ENCODE results near the gene NCAM2.

Gene NCAM2

DNA sequence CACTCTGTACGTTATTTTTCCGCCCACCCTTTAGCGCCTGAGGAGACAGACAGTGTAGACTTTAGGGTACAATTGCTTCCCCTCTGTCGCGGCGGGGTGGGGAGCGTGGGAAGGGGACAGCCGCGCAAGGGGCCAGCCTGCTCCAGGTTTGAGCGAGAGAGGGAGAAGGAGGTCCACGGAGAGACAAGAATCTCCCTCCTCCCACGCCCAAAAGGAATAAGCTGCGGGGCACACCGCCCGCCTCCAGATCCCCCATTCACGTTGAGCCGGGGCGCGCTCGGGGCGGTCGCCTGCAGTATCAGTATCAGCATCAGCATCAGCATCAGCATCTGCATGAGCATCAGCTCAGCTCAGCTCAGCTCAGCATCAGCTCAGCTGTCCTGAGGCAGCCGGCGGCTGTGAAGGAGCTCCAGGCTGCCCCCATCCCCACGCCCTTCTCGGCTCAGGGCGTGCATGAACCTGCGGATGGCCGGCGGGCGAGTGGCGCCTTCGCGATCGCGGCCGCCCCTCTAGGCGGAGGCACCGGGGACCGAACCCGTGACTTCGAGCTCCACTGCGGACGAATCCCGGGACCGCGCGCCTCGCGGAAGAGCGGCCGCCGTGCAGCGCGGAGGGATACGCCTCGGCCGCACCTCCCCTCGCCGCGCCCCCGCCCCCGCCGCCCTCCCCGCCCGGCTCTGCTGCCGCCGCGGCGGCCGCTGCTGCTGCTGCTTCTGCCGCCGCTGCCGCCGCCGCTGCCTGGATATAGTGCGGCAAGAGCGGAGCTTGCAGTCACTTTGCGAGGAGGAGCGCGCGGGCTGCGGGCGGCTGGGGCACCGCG is at the start of gene NCAM2:
NCAM2 (plus strand) TSS at position 774 of the 820 bp plus-strand sequence.
- H3K27me3 ChIP-seq = peaks cover 0 to 12% of the 10 kb centered on the region in 2 donors
- no peaks in the 10 kb centered on the region for H3K9me3 ChIP-seq
- H3K4me1 ChIP-seq = peaks cover 0 to 25% (median 14%) of the 10 kb centered on the region in 4 donors
- DNase-seq = peak; percentile 45 to 69
- TF ChIP-seq, protein P1, sequence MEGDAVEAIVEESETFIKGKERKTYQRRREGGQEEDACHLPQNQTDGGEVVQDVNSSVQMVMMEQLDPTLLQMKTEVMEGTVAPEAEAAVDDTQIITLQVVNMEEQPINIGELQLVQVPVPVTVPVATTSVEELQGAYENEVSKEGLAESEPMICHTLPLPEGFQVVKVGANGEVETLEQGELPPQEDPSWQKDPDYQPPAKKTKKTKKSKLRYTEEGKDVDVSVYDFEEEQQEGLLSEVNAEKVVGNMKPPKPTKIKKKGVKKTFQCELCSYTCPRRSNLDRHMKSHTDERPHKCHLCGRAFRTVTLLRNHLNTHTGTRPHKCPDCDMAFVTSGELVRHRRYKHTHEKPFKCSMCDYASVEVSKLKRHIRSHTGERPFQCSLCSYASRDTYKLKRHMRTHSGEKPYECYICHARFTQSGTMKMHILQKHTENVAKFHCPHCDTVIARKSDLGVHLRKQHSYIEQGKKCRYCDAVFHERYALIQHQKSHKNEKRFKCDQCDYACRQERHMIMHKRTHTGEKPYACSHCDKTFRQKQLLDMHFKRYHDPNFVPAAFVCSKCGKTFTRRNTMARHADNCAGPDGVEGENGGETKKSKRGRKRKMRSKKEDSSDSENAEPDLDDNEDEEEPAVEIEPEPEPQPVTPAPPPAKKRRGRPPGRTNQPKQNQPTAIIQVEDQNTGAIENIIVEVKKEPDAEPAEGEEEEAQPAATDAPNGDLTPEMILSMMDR (IDR thresholded peaks at IDR 0.05) = no peak
- intact Hi-C loops (cut with DNase I; ENCODE audit: low total_unique reads) = loop anchor here (5.0 kb wide), 1 partner anchor 754 kb away; no protein-coding TSS in a partner anchor
- H3K36me3 ChIP-seq = no peaks in the 10 kb centered on the region
- H3K27ac ChIP-seq = no peak within 1 kb of the TSS
- H3K4me3 ChIP-seq = peak within 1 kb of the TSS; percentile 49 to 57

DNA sequence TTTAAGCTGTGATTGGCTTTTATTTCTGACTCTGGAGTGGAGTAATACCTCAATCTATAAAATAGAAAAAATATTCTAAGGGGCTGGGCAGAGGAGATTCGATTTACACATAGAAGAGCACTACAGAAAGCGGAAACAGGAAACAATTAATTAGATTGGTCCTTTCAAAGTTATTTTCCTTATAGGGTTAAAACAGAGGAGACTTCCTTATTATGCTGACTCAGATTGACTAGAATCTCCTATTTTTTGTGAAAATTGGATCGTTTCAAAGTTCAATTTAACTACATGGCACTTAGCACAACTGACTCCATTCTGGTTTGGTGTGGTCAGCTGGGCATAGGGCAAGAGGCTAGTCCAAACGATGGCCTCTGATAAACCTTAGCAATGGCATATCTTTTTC is 48.3 kb upstream of the NCAM2 start:
- Histone ChIP-seq H3K9me3 (no peaks in the 10 kb centered on the region), H3K27ac (no peak overlapping the region), H3K27me3 (no peaks in the 10 kb centered on the region), H3K4me1 (no peaks in the 10 kb centered on the region), H3K4me3 (no peak overlapping the region), H3K36me3 (no peaks in the 10 kb centered on the region)
- TF ChIP-seq, protein P1 (IDR thresholded peaks at IDR 0.05) = no peak
- DNase-seq = no peak
- intact Hi-C loops (cut with DNase I; ENCODE audit: low total_unique reads) = no loop called here

DNA sequence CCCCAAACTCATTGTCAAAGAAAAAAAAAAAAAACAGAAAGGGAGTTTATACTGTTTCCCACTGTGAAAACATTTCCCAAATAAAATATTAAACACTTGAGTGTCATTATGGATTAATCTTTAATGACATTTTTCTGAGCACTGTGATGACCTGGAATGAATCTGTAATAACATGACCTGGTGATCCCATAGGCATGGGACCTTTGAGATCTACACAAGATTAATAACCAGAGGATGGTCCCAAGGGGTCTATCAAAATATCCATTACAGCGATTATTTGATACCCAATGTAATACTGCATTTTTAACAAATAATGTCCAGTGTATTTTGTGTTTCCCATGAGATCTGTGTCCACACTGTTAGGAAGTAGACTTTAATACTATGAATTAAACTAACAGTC is 32.4 kb upstream of the NCAM2 start:
- H3K4me1 ChIP-seq = no peaks in the 10 kb centered on the region
- no peaks in the 10 kb centered on the region for H3K36me3 ChIP-seq
- H3K9me3 ChIP-seq = no peaks in the 10 kb centered on the region
- DNase-seq = no peak
- H3K27ac ChIP-seq = no peak overlapping the region
- intact Hi-C loops (cut with DNase I; ENCODE audit: low total_unique reads) = no loop called here
- TF ChIP-seq, protein P1 (IDR thresholded peaks at IDR 0.05) = no peak
- no peaks in the 10 kb centered on the region for H3K27me3 ChIP-seq
- H3K4me3 ChIP-seq = no peak overlapping the region

DNA sequence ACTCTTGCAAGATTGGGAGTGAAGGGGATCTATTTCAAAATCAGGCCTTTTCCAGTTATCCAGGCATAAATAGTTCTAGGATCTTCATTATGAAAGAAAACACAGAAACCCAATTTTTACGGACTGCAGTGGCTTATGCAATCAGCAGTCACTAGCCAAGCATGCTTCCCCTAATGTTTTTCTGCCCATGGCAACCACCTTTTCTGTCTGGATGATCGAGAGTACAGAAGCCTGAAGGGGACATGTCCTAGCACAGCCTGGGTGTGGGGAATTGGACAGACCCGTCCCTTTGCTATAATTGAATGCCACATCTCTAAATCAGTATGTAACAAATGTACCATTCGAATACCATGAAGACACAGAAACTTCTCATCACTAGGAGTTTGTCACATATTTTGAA is 29.8 kb upstream of the NCAM2 start:
- DNase-seq = no peak
- TF ChIP-seq, protein P1 (IDR thresholded peaks at IDR 0.05) = no peak
- Histone ChIP-seq H3K4me3 (no peak overlapping the region), H3K27ac (no peak overlapping the region), H3K4me1 (no peaks in the 10 kb centered on the region), H3K9me3 (no peaks in the 10 kb centered on the region), H3K36me3 (no peaks in the 10 kb centered on the region), H3K27me3 (no peaks in the 10 kb centered on the region)
- intact Hi-C loops (cut with DNase I; ENCODE audit: low total_unique reads) = no loop called here

DNA sequence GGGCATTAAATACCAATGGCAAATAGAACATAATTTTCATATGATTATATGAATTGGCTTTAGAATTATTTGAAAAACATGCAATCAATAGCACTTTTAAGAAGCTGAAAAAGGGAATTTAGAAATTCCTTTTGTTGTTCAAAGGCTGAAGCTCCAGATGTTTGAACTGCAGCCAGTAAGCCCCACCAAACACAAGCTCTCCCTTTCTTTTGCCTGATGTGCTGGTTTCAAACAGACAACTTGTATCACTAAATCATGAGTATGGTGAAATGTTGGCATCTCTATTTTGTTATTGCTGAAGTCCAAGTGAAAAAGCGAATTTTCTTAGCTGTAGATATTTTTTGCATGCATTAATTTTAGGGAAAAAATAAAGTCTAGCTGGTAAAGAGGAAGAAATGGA is 27.5 kb upstream of the NCAM2 start:
- Histone ChIP-seq H3K36me3 (no peaks in the 10 kb centered on the region), H3K27me3 (no peaks in the 10 kb centered on the region), H3K9me3 (no peaks in the 10 kb centered on the region), H3K4me1 (no peaks in the 10 kb centered on the region), H3K27ac (no peak overlapping the region), H3K4me3 (no peak overlapping the region)
- intact Hi-C loops (cut with DNase I; ENCODE audit: low total_unique reads) = no loop called here
- TF ChIP-seq, protein P1 (IDR thresholded peaks at IDR 0.05) = no peak
- no peak for DNase-seq

Data from tibial artery (tissue), 4 donors.